Measurements from ENCODE around the gene IFITM5. TPM values are rescaled to one million over a fixed set of nuclear protein-coding genes. Genes with fewer than 3 reads are reported as not detected.

IFITM5 gene
- total and polyA plus RNA-seq, 9 of the 15 experiments (the other 6 are each of a cell fraction or from before 2014, with no cell fraction given): 0.19 TPM; not detected in 8

DNA sequence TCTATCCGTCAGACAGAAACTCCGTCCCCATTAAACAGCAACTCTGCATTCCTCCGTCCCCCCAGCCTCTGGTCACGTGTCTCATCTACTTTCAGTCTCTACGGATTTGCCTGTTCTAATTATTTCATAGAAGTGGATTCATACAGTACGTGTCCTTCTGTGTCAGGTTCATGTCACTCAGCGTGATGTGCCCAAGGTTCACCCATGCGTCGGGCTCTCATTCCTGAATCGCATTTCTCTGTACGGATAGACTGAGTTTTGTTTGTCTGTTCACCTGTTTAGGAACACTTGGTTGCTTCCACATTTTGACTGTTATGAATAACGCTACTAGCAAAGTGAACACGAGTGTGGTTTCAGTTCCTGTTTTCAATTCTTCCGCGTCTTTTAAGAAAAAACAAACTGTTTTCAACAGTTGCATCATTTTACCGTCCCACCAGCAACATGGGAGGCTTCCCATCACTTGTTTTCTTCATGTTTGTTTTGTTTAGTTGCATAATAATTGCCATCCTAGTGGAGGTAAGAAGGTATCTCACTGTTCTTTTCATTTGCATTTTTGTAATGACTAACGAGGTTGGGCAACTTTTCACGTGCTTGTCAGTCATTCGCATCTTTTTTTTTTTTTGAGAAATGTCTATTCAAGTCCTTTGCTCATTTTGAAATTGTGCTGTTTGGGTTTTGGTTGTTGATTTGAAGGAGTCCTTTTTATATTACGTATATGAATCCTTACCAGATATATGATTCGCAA lies 30.0 kb downstream of the IFITM5 start (continued):
- TF ChIP-seq MGA (IDR thresholded peaks at IDR 0.05) (peak; percentile 51), ILF3 (IDR thresholded peaks at IDR 0.05; ENCODE audit: borderline replicate concordance) (no peak), VEZF1 (CRISPR knock-in tag; IDR thresholded peaks at IDR 0.05) (no peak; the same call in 1 of the 2 replicates), HNRNPL (IDR thresholded peaks at IDR 0.05; ENCODE audit: low read depth, low read length) (no peak), ZNF239 (CRISPR knock-in tag; IDR thresholded peaks at IDR 0.05) (no peak), GABPA (tag; conservative IDR thresholded peaks at IDR 0.05; ENCODE audit: low read depth) (0 out of 2 replicates have a peak, but pooled peaks have one; percentile 33), ZNF23 (CRISPR knock-in tag; IDR thresholded peaks at IDR 0.05) (no peak)
- TF ChIP-seq, protein P1, sequence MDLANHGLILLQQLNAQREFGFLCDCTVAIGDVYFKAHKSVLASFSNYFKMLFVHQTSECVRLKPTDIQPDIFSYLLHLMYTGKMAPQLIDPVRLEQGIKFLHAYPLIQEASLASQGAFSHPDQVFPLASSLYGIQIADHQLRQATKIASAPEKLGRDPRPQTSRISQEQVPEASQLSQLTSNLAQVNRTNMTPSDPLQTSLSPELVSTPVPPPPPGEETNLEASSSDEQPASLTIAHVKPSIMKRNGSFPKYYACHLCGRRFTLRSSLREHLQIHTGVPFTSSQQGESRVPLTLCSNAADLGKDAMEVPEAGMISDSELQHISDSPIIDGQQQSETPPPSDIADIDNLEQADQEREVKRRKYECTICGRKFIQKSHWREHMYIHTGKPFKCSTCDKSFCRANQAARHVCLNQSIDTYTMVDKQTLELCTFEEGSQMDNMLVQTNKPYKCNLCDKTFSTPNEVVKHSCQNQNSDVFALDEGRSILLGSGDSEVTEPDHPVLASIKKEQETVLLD (IDR thresholded peaks at IDR 0.05): no peak

Data from K562 (cell line).